ENCODE measurements around the gene XRRA1. TPM values are rescaled to one million over a fixed set of nuclear protein-coding genes. Genes with fewer than 3 reads are reported as not detected.

Gene XRRA1
- polyA plus RNA-seq, 3 donors: 1.2 to 3.6 (median 3.5) TPM

DNA sequence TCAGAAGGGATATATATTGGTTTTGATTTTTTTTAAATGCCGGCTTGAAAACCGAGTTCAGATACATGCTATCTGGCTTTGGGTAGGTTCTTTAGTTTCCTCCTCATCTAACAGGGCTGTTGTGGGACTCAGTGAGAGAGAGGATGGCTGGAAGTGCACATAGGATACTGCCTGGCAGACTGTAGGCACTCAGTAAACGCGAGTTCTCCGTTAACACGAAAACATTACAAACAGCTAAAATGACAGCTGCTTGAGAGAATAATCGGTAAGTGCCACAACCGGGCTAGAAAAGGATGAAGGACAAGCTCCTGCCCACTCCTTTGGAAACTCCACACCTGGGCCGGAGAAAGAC is 369 bp downstream of the XRRA1 start:
- Mint-ChIP-seq H3K36me3 (peaks cover 16 to 37% of the 10 kb centered on the region in 2 donors), H3K9me3 (no peaks in the 10 kb centered on the region), H3K4me1 (peaks cover 31% of the 10 kb centered on the region), H3K27me3 (ENCODE audit: low read depth in 3 of 3) (peaks cover 0 to 3% (median 0%) of the 10 kb centered on the region in 3 donors), H3K27ac (peak overlapping the region; percentile 95 to 98 (median 97)), H3K4me3 (peak overlapping the region; percentile 96 to 98)
- peak in 1 of 3 donors; percentile 12 for DNase-seq
- 0% methylated on average over 5 of the region's 9 CpGs for WGBS (ENCODE audit: insufficient coverage)
- H3K36me3 ChIP-seq (replicated peaks in 1 of 2; ENCODE audit: control insufficient read depth in 1 of 2, insufficient read depth in 2 of 2, low read length in 2 of 2): peaks cover 4 to 11% of the 10 kb centered on the region in 2 donors
- H3K27me3 ChIP-seq (ENCODE audit: control insufficient read depth in 2 of 2, insufficient read depth in 2 of 2, low read length in 2 of 2): no peaks in the 10 kb centered on the region
- peak overlapping the region; percentile 46 to 92 for H3K27ac ChIP-seq (ENCODE audit: low read depth in 1 of 2, low read length in 2 of 2)
- intact Hi-C loops (cut with micrococcal nuclease): loop anchor here in 1 of 2 donors (2.0 to 5.0 kb wide), 2 partner anchors 34 to 42 kb away; no protein-coding TSS in a partner anchor
- peaks cover 48% of the 10 kb centered on the region for H3K79me2 ChIP-seq (ENCODE audit: insufficient read depth, low read length)
- H3K4me2 ChIP-seq (replicated peaks; ENCODE audit: extremely low read depth, low read length, poor library complexity, severe bottlenecking): peak overlapping the region; percentile 84
- H2AFZ ChIP-seq (ENCODE audit: insufficient read depth, low read depth, low read length, poor library complexity, severe bottlenecking): peak overlapping the region; percentile 95
- no peaks in the 10 kb centered on the region for H3K9me3 ChIP-seq (replicated peaks in 1 of 2; ENCODE audit: control insufficient read depth in 1 of 2, insufficient read depth in 1 of 2, low read length in 2 of 2)
- TF ChIP-seq, protein P1, sequence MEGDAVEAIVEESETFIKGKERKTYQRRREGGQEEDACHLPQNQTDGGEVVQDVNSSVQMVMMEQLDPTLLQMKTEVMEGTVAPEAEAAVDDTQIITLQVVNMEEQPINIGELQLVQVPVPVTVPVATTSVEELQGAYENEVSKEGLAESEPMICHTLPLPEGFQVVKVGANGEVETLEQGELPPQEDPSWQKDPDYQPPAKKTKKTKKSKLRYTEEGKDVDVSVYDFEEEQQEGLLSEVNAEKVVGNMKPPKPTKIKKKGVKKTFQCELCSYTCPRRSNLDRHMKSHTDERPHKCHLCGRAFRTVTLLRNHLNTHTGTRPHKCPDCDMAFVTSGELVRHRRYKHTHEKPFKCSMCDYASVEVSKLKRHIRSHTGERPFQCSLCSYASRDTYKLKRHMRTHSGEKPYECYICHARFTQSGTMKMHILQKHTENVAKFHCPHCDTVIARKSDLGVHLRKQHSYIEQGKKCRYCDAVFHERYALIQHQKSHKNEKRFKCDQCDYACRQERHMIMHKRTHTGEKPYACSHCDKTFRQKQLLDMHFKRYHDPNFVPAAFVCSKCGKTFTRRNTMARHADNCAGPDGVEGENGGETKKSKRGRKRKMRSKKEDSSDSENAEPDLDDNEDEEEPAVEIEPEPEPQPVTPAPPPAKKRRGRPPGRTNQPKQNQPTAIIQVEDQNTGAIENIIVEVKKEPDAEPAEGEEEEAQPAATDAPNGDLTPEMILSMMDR (IDR thresholded peaks at IDR 0.05): no peak
- peak overlapping the region; percentile 69 to 88 (median 80) for H3K4me3 ChIP-seq (replicated peaks in 1 of 3; ENCODE audit: low read depth in 2 of 3, low read length in 3 of 3)
- peaks cover 19 to 25% of the 10 kb centered on the region in 2 donors for H3K4me1 ChIP-seq (ENCODE audit: control insufficient read depth in 1 of 2, insufficient read depth in 2 of 2, low read length in 2 of 2)
- H3K9ac ChIP-seq (ENCODE audit: insufficient read depth, low read length, poor library complexity, severe bottlenecking): peak overlapping the region; percentile 86
- H4K20me1 ChIP-seq (ENCODE audit: insufficient read depth, low read length): peaks cover 14% of the 10 kb centered on the region

DNA sequence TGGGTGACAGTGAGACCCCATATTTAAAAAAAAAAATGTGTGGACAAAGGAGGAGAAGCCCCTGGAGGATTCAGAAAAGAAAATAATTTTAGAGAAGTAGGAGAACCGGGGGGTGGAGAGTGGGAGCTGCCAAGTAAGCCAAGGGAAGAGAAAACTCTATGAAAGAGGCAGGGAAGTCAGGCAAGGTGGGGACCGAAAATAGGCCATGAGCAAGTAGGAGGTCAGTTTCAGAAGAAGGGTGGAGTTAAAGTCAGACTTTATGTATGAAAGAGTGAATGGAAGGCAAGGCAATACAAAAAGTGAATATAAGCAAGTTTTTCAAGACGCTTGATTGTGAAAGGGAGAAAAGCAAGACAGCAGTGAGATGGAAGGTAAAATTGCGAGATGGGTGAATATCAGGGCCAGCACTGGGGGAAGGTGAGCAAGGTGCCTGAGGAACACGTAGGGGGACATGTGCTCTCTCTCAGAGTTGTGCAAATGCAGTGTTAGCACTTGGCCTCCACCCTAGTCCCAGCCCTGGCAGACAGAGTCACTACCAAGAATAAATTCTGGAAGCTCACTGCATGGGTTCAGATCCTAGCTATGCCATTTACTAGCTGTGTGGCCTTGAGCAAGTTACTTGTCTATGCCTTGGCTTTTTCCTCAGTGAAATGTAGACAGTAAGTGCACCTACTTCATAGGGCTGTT is 6.7 kb downstream of the XRRA1 start:
- H3K4me3 ChIP-seq (replicated peaks in 1 of 3; ENCODE audit: low read depth in 2 of 3, low read length in 3 of 3): no peak overlapping the region
- no peak overlapping the region for H3K9ac ChIP-seq (ENCODE audit: insufficient read depth, low read length, poor library complexity, severe bottlenecking)
- no peaks in the 10 kb centered on the region for H3K36me3 ChIP-seq (replicated peaks in 1 of 2; ENCODE audit: control insufficient read depth in 1 of 2, insufficient read depth in 2 of 2, low read length in 2 of 2)
- Mint-ChIP-seq H3K4me1 (peaks cover 2% of the 10 kb centered on the region), H3K9me3 (no peaks in the 10 kb centered on the region), H3K27ac (no peak overlapping the region), H3K36me3 (peaks cover 46 to 54% of the 10 kb centered on the region in 2 donors), H3K27me3 (ENCODE audit: low read depth in 3 of 3) (peaks cover 0 to 2% (median 0%) of the 10 kb centered on the region in 3 donors), H3K4me3 (no peak overlapping the region)
- no peaks in the 10 kb centered on the region for H3K27me3 ChIP-seq (ENCODE audit: control insufficient read depth in 2 of 2, insufficient read depth in 2 of 2, low read length in 2 of 2)
- H2AFZ ChIP-seq (ENCODE audit: insufficient read depth, low read depth, low read length, poor library complexity, severe bottlenecking): no peak overlapping the region
- H3K9me3 ChIP-seq (replicated peaks in 1 of 2; ENCODE audit: control insufficient read depth in 1 of 2, insufficient read depth in 1 of 2, low read length in 2 of 2): no peaks in the 10 kb centered on the region
- H3K27ac ChIP-seq (ENCODE audit: low read depth in 1 of 2, low read length in 2 of 2): no peak overlapping the region
- no peak overlapping the region for H3K4me2 ChIP-seq (replicated peaks; ENCODE audit: extremely low read depth, low read length, poor library complexity, severe bottlenecking)
- H3K4me1 ChIP-seq (ENCODE audit: control insufficient read depth in 1 of 2, insufficient read depth in 2 of 2, low read length in 2 of 2): no peaks in the 10 kb centered on the region
- no peaks in the 10 kb centered on the region for H4K20me1 ChIP-seq (ENCODE audit: insufficient read depth, low read length)
- TF ChIP-seq, protein P1 (IDR thresholded peaks at IDR 0.05): no peak
- intact Hi-C loops (cut with micrococcal nuclease): no loop called here
- DNase-seq: no peak
- WGBS (ENCODE audit: insufficient coverage): 97% methylated on average over 4 of the region's 5 CpGs
- H3K79me2 ChIP-seq (ENCODE audit: insufficient read depth, low read length): no peaks in the 10 kb centered on the region
